ENCODE results near the gene MYOZ2. TPM values are rescaled to one million over a fixed set of nuclear protein-coding genes. Genes with fewer than 3 reads are reported as not detected.

Gene MYOZ2
- 0.02 TPM in 1 of 5 replicates, not detected in the others for total RNA-seq (2022; extraction: Qiagen RNA extraction)

GRCh38 chr4:119135721-119136121 lies at the start of gene MYOZ2:
TSS of gene MYOZ2 (plus strand) at chr4:119135832. CDS start at chr4:119136526, 694 bp downstream.

GRCh38 chr4:119212234-119212963 lies 76.8 kb downstream of the MYOZ2 start, which contains the start of gene USP53:
TSS of gene USP53 (plus strand) at chr4:119212713. CDS start at chr4:119239760, 27,047 bp downstream.

Other genes starting within 250 kb of the MYOZ2 start
- gene SYNPO2, start 247.0 kb upstream of the MYOZ2 start, total RNA-seq (2022; extraction: Qiagen RNA extraction) = 1.1 to 1.8 TPM (median 1.5 TPM) in 5 replicates
- 5.9 to 9.8 TPM (median 9.0 TPM) in 5 replicates for gene USP53, start 76.9 kb downstream of the MYOZ2 start, total RNA-seq (2022; extraction: Qiagen RNA extraction)
- gene FABP2, start 186.3 kb downstream of the MYOZ2 start, total RNA-seq (2022; extraction: Qiagen RNA extraction) = not detected in 5 replicates